Measurements from ENCODE around the gene GALNT2.

Gene GALNT2

DNA sequence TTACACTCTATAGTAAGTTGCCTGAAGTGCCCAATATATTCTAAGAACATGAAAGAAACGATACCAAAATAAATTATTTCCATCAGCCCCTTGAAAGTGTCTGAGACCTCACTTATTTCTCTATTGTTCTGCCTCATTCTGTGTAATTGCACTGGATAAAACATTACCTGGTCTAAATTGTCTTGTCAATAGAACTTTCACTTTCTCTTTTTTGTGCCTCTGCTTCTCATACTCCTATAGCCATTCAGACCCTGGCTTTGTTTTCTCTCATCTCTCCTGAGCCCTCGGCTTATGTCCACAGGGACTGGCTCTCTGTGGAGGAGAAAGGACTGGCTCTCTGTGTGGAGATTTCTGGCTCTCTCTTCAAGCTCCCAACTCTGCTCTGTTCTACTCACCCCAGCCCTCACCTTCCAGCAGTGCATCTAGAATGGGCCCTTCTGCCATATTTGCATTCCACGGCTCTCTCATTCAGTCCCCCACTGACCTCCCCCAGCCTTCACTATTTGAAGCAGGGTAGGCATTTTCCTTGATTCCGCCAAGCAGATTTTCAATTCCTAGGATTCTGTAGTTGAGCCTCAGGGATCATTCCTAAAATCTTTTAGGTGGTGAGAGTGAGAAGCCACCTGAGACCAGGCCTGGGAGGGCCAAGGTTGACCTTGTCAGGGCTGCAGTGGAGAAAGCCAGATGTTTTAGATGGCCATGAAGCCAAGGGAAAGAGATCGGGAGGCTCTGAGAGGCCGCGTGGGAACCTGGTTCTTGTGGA lies 15.9 kb upstream of the GALNT2 start:
- H3K4me3 ChIP-seq (ENCODE audit: low read depth in 1 of 2, low read length in 2 of 2): no peak overlapping the region
- H3K9ac ChIP-seq (ENCODE audit: low read depth in 1 of 2, low read length in 2 of 2): no peak overlapping the region
- no peaks in the 10 kb centered on the region for H3K27me3 ChIP-seq (ENCODE audit: control insufficient read depth in 1 of 2, insufficient read depth in 2 of 2, low read length in 2 of 2)
- no peaks in the 10 kb centered on the region for H3K4me1 ChIP-seq (ENCODE audit: control insufficient read depth in 1 of 2, insufficient read depth in 2 of 2, low read length in 2 of 2)
- H3K36me3 ChIP-seq (ENCODE audit: control insufficient read depth in 1 of 2, insufficient read depth in 2 of 2, low read length in 2 of 2): no peaks in the 10 kb centered on the region
- no peak overlapping the region for H3K27ac ChIP-seq (ENCODE audit: low read depth, low read length)
- H3K9me3 ChIP-seq (ENCODE audit: control insufficient read depth in 1 of 2, low read length in 2 of 2): no peaks in the 10 kb centered on the region

- Histone ChIP-seq H3K9ac (ENCODE audit: low read depth in 1 of 2, low read length in 2 of 2) (no peak overlapping the region), H3K27ac (ENCODE audit: low read depth, low read length) (no peak overlapping the region), H3K4me1 (ENCODE audit: control insufficient read depth in 1 of 2, insufficient read depth in 2 of 2, low read length in 2 of 2) (no peaks in the 10 kb centered on the region), H3K9me3 (ENCODE audit: control insufficient read depth in 1 of 2, low read length in 2 of 2) (no peaks in the 10 kb centered on the region), H3K4me3 (ENCODE audit: low read depth in 1 of 2, low read length in 2 of 2) (no peak overlapping the region), H3K36me3 (ENCODE audit: control insufficient read depth in 1 of 2, insufficient read depth in 2 of 2, low read length in 2 of 2) (no peaks in the 10 kb centered on the region), H3K27me3 (ENCODE audit: control insufficient read depth in 1 of 2, insufficient read depth in 2 of 2, low read length in 2 of 2) (no peaks in the 10 kb centered on the region)
Measured at GRCh38 chr1:230052018-230052417, 15.0 kb upstream of the GALNT2 start.

DNA sequence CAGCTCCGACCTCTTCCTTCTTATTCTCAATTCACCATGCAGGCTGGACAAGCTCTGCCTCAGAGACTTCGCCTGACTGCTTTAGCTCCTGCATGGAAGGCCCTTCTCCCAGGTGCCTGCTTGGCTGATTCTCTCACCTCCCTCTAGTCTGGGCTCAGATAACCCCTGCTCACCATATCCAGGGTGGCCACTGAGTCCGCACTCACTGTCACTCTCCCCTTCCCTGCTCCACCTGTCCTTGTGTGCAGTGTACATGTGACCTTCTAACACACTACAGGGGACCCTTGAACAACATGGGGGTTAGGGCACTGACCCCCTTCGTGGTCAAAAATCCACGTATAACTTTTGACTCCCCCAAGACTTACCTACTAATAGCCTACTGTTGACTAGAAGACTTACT lies 14.4 kb upstream of the GALNT2 start:
- no peak overlapping the region for H3K9ac ChIP-seq (ENCODE audit: low read depth in 1 of 2, low read length in 2 of 2)
- no peaks in the 10 kb centered on the region for H3K4me1 ChIP-seq (ENCODE audit: control insufficient read depth in 1 of 2, insufficient read depth in 2 of 2, low read length in 2 of 2)
- no peaks in the 10 kb centered on the region for H3K9me3 ChIP-seq (ENCODE audit: control insufficient read depth in 1 of 2, low read length in 2 of 2)
- H3K36me3 ChIP-seq (ENCODE audit: control insufficient read depth in 1 of 2, insufficient read depth in 2 of 2, low read length in 2 of 2): no peaks in the 10 kb centered on the region
- H3K27ac ChIP-seq (ENCODE audit: low read depth, low read length): no peak overlapping the region
- H3K27me3 ChIP-seq (ENCODE audit: control insufficient read depth in 1 of 2, insufficient read depth in 2 of 2, low read length in 2 of 2): no peaks in the 10 kb centered on the region
- no peak overlapping the region for H3K4me3 ChIP-seq (ENCODE audit: low read depth in 1 of 2, low read length in 2 of 2)

GRCh38 chr1:230054092-230054749 lies 12.8 kb upstream of the GALNT2 start:
- H3K27me3 ChIP-seq (ENCODE audit: control insufficient read depth in 1 of 2, insufficient read depth in 2 of 2, low read length in 2 of 2): no peaks in the 10 kb centered on the region
- no peak overlapping the region for H3K9ac ChIP-seq (ENCODE audit: low read depth in 1 of 2, low read length in 2 of 2)
- H3K36me3 ChIP-seq (ENCODE audit: control insufficient read depth in 1 of 2, insufficient read depth in 2 of 2, low read length in 2 of 2): no peaks in the 10 kb centered on the region
- no peaks in the 10 kb centered on the region for H3K9me3 ChIP-seq (ENCODE audit: control insufficient read depth in 1 of 2, low read length in 2 of 2)
- H3K4me3 ChIP-seq (ENCODE audit: low read depth in 1 of 2, low read length in 2 of 2): no peak overlapping the region
- no peaks in the 10 kb centered on the region for H3K4me1 ChIP-seq (ENCODE audit: control insufficient read depth in 1 of 2, insufficient read depth in 2 of 2, low read length in 2 of 2)
- H3K27ac ChIP-seq (ENCODE audit: low read depth, low read length): no peak overlapping the region

- Histone ChIP-seq H3K27me3 (ENCODE audit: control insufficient read depth in 1 of 2, insufficient read depth in 2 of 2, low read length in 2 of 2) (no peaks in the 10 kb centered on the region), H3K9me3 (ENCODE audit: control insufficient read depth in 1 of 2, low read length in 2 of 2) (peaks cover 0 to 2% of the 10 kb centered on the region in 2 donors), H3K4me3 (ENCODE audit: low read depth in 1 of 2, low read length in 2 of 2) (no peak overlapping the region), H3K4me1 (ENCODE audit: control insufficient read depth in 1 of 2, insufficient read depth in 2 of 2, low read length in 2 of 2) (no peaks in the 10 kb centered on the region), H3K27ac (ENCODE audit: low read depth, low read length) (no peak overlapping the region), H3K36me3 (ENCODE audit: control insufficient read depth in 1 of 2, insufficient read depth in 2 of 2, low read length in 2 of 2) (no peaks in the 10 kb centered on the region), H3K9ac (ENCODE audit: low read depth in 1 of 2, low read length in 2 of 2) (no peak overlapping the region)
Measured at GRCh38 chr1:230056098-230056497, 10.9 kb upstream of the GALNT2 start.

- Histone ChIP-seq H3K9ac (ENCODE audit: low read depth in 1 of 2, low read length in 2 of 2) (no peak overlapping the region), H3K27me3 (ENCODE audit: control insufficient read depth in 1 of 2, insufficient read depth in 2 of 2, low read length in 2 of 2) (no peaks in the 10 kb centered on the region), H3K27ac (ENCODE audit: low read depth, low read length) (no peak overlapping the region), H3K36me3 (ENCODE audit: control insufficient read depth in 1 of 2, insufficient read depth in 2 of 2, low read length in 2 of 2) (no peaks in the 10 kb centered on the region), H3K4me1 (ENCODE audit: control insufficient read depth in 1 of 2, insufficient read depth in 2 of 2, low read length in 2 of 2) (no peaks in the 10 kb centered on the region), H3K9me3 (ENCODE audit: control insufficient read depth in 1 of 2, low read length in 2 of 2) (peaks cover 0 to 3% of the 10 kb centered on the region in 2 donors), H3K4me3 (ENCODE audit: low read depth in 1 of 2, low read length in 2 of 2) (no peak overlapping the region)
Measured at GRCh38 chr1:230057100-230057499, 9.9 kb upstream of the GALNT2 start.

DNA sequence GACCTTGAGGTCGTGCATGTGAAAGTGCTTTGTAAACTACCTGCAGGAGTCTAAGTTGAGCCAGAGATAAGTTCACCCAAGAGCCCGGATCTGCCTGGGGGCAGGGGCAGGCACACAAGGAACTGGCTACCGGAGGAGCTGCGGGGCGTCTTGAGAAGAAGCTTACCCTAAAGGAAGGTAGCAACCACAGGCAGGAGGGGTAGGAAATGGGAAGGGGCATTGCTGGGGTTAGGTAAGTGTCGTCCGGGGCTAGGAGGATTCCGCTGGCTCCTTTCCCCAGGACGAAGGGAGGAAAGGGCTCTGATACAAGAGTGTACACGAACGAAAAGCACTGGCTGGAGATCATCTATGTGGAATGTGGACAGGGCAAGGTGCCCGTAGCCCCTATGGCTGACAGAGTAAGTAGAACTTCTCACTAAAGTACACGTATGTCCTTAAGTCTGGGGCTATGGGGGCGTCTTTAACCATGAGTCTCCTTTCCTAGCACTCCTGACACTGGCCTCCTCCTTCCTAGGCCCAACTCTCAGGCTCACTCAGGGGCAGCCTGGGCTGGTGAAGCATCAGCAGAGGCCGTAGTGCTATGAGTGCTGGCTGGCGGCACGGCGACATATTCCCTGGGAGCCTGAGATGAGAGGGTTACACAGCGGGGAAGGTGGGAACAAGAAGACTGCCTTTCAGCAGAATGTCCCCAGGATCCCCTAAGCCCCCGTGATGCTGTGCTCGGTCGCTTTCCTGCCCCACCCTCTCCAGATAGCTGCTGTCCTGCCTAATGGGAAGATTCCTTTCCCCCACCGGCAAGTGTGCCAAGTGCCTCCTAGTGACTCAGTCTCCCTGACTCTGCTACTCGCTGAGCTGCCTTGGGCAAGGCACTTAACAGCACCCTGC lies 9.1 kb upstream of the GALNT2 start:
- Histone ChIP-seq H3K4me3 (ENCODE audit: low read depth in 1 of 2, low read length in 2 of 2) (no peak overlapping the region), H3K27me3 (ENCODE audit: control insufficient read depth in 1 of 2, insufficient read depth in 2 of 2, low read length in 2 of 2) (no peaks in the 10 kb centered on the region)

GRCh38 chr1:230058626-230059025 lies 8.4 kb upstream of the GALNT2 start:
- Histone ChIP-seq H3K27ac (ENCODE audit: low read depth, low read length) (no peak overlapping the region), H3K4me3 (ENCODE audit: low read depth in 1 of 2, low read length in 2 of 2) (no peak overlapping the region), H3K9ac (ENCODE audit: low read depth in 1 of 2, low read length in 2 of 2) (no peak overlapping the region), H3K9me3 (ENCODE audit: control insufficient read depth in 1 of 2, low read length in 2 of 2) (peaks cover 0 to 5% of the 10 kb centered on the region in 2 donors), H3K27me3 (ENCODE audit: control insufficient read depth in 1 of 2, insufficient read depth in 2 of 2, low read length in 2 of 2) (no peaks in the 10 kb centered on the region), H3K4me1 (ENCODE audit: control insufficient read depth in 1 of 2, insufficient read depth in 2 of 2, low read length in 2 of 2) (no peaks in the 10 kb centered on the region), H3K36me3 (ENCODE audit: control insufficient read depth in 1 of 2, insufficient read depth in 2 of 2, low read length in 2 of 2) (no peaks in the 10 kb centered on the region)

More for the DNA sequence above, 9.1 kb upstream of the GALNT2 start:
- H3K27ac ChIP-seq (ENCODE audit: low read depth, low read length): no peak overlapping the region
- H3K4me1 ChIP-seq (ENCODE audit: control insufficient read depth in 1 of 2, insufficient read depth in 2 of 2, low read length in 2 of 2): no peaks in the 10 kb centered on the region
- no peaks in the 10 kb centered on the region for H3K36me3 ChIP-seq (ENCODE audit: control insufficient read depth in 1 of 2, insufficient read depth in 2 of 2, low read length in 2 of 2)
- H3K9me3 ChIP-seq (ENCODE audit: control insufficient read depth in 1 of 2, low read length in 2 of 2): peaks cover 0 to 5% of the 10 kb centered on the region in 2 donors
- no peak overlapping the region for H3K9ac ChIP-seq (ENCODE audit: low read depth in 1 of 2, low read length in 2 of 2)

DNA sequence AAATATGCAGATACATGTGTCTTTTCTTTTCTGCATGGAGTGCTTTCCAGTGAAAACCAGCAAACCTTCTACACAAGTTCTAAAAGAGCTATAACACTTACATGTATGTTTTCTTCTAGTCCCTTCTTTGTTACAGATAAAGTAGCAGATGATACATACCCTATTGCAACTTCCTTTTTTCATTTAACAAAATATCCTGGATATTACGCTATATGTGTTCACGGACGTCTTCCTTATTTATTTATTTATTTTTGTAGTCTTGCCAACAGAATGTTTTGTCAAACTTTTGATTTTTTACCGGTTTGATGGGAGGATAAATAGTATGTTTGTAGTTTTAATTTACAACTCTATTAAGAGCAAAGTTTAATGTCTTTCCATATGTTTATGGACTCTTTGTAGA lies 5.2 kb upstream of the GALNT2 start:
- Histone ChIP-seq H3K36me3 (ENCODE audit: control insufficient read depth in 1 of 2, insufficient read depth in 2 of 2, low read length in 2 of 2) (no peaks in the 10 kb centered on the region), H3K27ac (ENCODE audit: low read depth, low read length) (no peak overlapping the region), H3K9me3 (ENCODE audit: control insufficient read depth in 1 of 2, low read length in 2 of 2) (peaks cover 0 to 5% of the 10 kb centered on the region in 2 donors), H3K4me1 (ENCODE audit: control insufficient read depth in 1 of 2, insufficient read depth in 2 of 2, low read length in 2 of 2) (peaks cover 5 to 7% of the 10 kb centered on the region in 2 donors), H3K27me3 (ENCODE audit: control insufficient read depth in 1 of 2, insufficient read depth in 2 of 2, low read length in 2 of 2) (no peaks in the 10 kb centered on the region), H3K4me3 (ENCODE audit: low read depth in 1 of 2, low read length in 2 of 2) (no peak overlapping the region), H3K9ac (ENCODE audit: low read depth in 1 of 2, low read length in 2 of 2) (no peak overlapping the region)

GRCh38 chr1:230062521-230062920 lies 4.5 kb upstream of the GALNT2 start:
- no peaks in the 10 kb centered on the region for H3K36me3 ChIP-seq (ENCODE audit: control insufficient read depth in 1 of 2, insufficient read depth in 2 of 2, low read length in 2 of 2)
- H3K9ac ChIP-seq (ENCODE audit: low read depth in 1 of 2, low read length in 2 of 2): no peak overlapping the region
- peaks cover 5 to 7% of the 10 kb centered on the region in 2 donors for H3K4me1 ChIP-seq (ENCODE audit: control insufficient read depth in 1 of 2, insufficient read depth in 2 of 2, low read length in 2 of 2)
- H3K9me3 ChIP-seq (ENCODE audit: control insufficient read depth in 1 of 2, low read length in 2 of 2): peaks cover 0 to 5% of the 10 kb centered on the region in 2 donors
- no peaks in the 10 kb centered on the region for H3K27me3 ChIP-seq (ENCODE audit: control insufficient read depth in 1 of 2, insufficient read depth in 2 of 2, low read length in 2 of 2)
- H3K27ac ChIP-seq (ENCODE audit: low read depth, low read length): no peak overlapping the region
- H3K4me3 ChIP-seq (ENCODE audit: low read depth in 1 of 2, low read length in 2 of 2): no peak overlapping the region
